ENCODE measurements around the gene SAMHD1.

DNA sequence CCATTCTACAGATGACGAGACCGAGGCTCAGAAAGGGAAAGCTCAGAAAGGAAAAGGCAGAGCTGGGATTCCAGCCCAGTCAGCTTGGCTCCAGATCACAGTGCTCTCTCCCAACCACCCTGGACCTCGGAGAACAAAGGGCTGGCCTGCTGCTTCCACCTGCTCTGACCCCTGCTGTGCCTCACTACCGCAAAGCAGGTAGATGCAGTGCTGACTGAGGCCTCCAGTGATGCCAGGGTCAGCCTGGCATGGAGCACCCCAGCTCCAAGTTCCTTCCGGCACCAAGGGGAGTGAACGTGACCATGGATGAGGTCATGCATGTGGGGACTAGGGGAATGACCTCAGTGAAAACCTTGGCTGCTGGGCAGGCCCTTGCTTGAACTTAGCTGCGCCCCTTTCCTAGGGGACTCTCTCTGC is 96.3 kb downstream of the SAMHD1 start:
- TF ChIP-seq POLR2AphosphoS5 (IDR thresholded peaks at IDR 0.05) (no peak), POLR2A (IDR thresholded peaks at IDR 0.05; ENCODE audit: low read depth) (no peak)
- TF ChIP-seq, protein P1, sequence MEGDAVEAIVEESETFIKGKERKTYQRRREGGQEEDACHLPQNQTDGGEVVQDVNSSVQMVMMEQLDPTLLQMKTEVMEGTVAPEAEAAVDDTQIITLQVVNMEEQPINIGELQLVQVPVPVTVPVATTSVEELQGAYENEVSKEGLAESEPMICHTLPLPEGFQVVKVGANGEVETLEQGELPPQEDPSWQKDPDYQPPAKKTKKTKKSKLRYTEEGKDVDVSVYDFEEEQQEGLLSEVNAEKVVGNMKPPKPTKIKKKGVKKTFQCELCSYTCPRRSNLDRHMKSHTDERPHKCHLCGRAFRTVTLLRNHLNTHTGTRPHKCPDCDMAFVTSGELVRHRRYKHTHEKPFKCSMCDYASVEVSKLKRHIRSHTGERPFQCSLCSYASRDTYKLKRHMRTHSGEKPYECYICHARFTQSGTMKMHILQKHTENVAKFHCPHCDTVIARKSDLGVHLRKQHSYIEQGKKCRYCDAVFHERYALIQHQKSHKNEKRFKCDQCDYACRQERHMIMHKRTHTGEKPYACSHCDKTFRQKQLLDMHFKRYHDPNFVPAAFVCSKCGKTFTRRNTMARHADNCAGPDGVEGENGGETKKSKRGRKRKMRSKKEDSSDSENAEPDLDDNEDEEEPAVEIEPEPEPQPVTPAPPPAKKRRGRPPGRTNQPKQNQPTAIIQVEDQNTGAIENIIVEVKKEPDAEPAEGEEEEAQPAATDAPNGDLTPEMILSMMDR (IDR thresholded peaks at IDR 0.05), result no peak

Data from esophagus muscularis mucosa (tissue), 3 donors.